OCI-LY7 (cell line): ENCODE measurements around the gene RBBP8. TPM values are rescaled to one million over a fixed set of nuclear protein-coding genes. Genes with fewer than 3 reads are reported as not detected.

Source experiments
- BruUV-seq: library from RNA; stranded (reverse); fragments of 400-500 nt; replicated peaks from 2 replicates; lab custom pipeline; 2021; lab: Mats Ljungman, UMichigan
- CTCF ChIA-PET: fragments of 300-600 bp; sonication (Branson Sonifier 250); formaldehyde crosslinking; loops from one replicate; lab custom pipeline; 2022; ENCODE audit warnings: antibody characterized with exemption; ENCODE audit not compliant: unreplicated experiment; lab: Charles Lee
- POLR2A ChIA-PET: fragments of 300-600 bp; sonication (Branson Sonifier 250); formaldehyde crosslinking; loops from one replicate; lab custom pipeline; 2022; ENCODE audit warnings: antibody characterized with exemption; lab: Charles Lee
- DNase-seq: peaks from one replicate; pipeline ENCODE4 v3.0.0-alpha.2; 2015; ENCODE audit warnings: low spot score
- H2AFZ ChIP-seq: fragments of 200-600 bp; sonication (generic), shearing (Covaris generic); 2 replicates; pipeline ENCODE4 v1.6.1; 2014; ENCODE audit warnings: mild to moderate bottlenecking, antibody characterized with exemption, low read length, moderate library complexity
- H3K27ac ChIP-seq: fragments of 200-600 bp; sonication (generic); 2 replicates; pipeline ENCODE4 v1.5.1; 2014; ENCODE audit warnings: mixed run types, low read depth, mild to moderate bottlenecking, moderate library complexity, low read length, inconsistent platforms; ENCODE audit not compliant: poor library complexity, severe bottlenecking
- H3K36me3 ChIP-seq: fragments of 200-600 bp; sonication (generic); 2 replicates; pipeline ENCODE4 v1.6.1; 2014; ENCODE audit warnings: mild to moderate bottlenecking, antibody characterized with exemption, low read length, moderate library complexity, mixed read lengths; ENCODE audit not compliant: insufficient read depth
- H3K4me1 ChIP-seq: fragments of 200-600 bp; sonication (generic); 2 replicates; pipeline ENCODE4 v1.5.1; 2014; ENCODE audit warnings: mild to moderate bottlenecking, low read length; ENCODE audit not compliant: insufficient read depth, poor library complexity, severe bottlenecking
- H3K4me2 ChIP-seq: fragments of 200-600 bp; sonication (generic); 2 replicates; pipeline ENCODE4 v1.6.1; 2014; ENCODE audit warnings: mild to moderate bottlenecking, low read length
- H3K4me3 ChIP-seq: fragments of 200-600 bp; sonication (generic); 2 replicates; pipeline ENCODE4 v1.5.1; 2014; ENCODE audit warnings: mild to moderate bottlenecking, low read depth, low read length; ENCODE audit not compliant: poor library complexity, severe bottlenecking
- H3K79me2 ChIP-seq: fragments of 200-600 bp; sonication (generic); 2 replicates; pipeline ENCODE4 v1.6.1; 2016; ENCODE audit warnings: low read depth, mild to moderate bottlenecking, low read length, moderate library complexity, mixed read lengths; ENCODE audit not compliant: insufficient read depth
- H3K9me2 ChIP-seq: fragments of 200-600 bp; sonication (generic); 2 replicates; pipeline ENCODE4 v1.6.1; 2016; ENCODE audit warnings: mild to moderate bottlenecking, low read length, mixed read lengths; ENCODE audit not compliant: insufficient read depth
- H3K9me3 ChIP-seq: fragments of 200-600 bp; sonication (generic); 2 replicates; pipeline ENCODE4 v1.6.1; 2014; ENCODE audit warnings: mild to moderate bottlenecking, mixed run types, low read length, mixed read lengths
- H4K20me1 ChIP-seq: fragments of 200-600 bp; sonication (generic); 2 replicates; pipeline ENCODE4 v1.6.1; 2014; ENCODE audit warnings: mild to moderate bottlenecking, antibody characterized with exemption, low read length, moderate library complexity, mixed read lengths; ENCODE audit not compliant: insufficient read depth
- EZH2phosphoT487 ChIP-seq: fragments of 200-600 bp; sonication (generic); IDR thresholded peaks from 2 replicates; pipeline ENCODE4 v1.6.1; 2018; ENCODE audit warnings: low read depth, borderline replicate concordance, mild to moderate bottlenecking, mixed run types, antibody characterized with exemption, low read length, moderate library complexity, mixed read lengths
- intact Hi-C: fragments of 100-400 bp; cut with micrococcal nuclease; formaldehyde crosslinking; loops from one replicate; pipeline ENCODE4 v1.10.0; 2022; ENCODE audit not compliant: unreplicated experiment
- total RNA-seq, 2 experiments: library from RNA; depleted of rRNA in 1 of 2; stranded (reverse); fragments of >200 nt in 1 of 2; shearing (Covaris generic) in 1 of 2; gene quantifications; 2 replicates each; pipeline ENCODE4 v1.2.3, GENCODE V29; 2014 to 2022
- TF ChIP-seq, protein P1 (sequence below): fragments of 200-600 bp; sonication (generic); conservative IDR thresholded peaks from 2 replicates; pipeline ENCODE4 v1.5.1; 2014; ENCODE audit warnings: mild to moderate bottlenecking, antibody characterized with exemption, low read length, moderate library complexity, mixed read lengths

The RBBP8 gene
- total RNA-seq, 2 experiments from 2014 or later, result 51.0 to 86.0 TPM

GRCh38 chr18:23056315-23056714 is 123.2 kb downstream of the RBBP8 start:
- H3K4me2 ChIP-seq, result no peak overlapping the region
- no peak for TF ChIP-seq EZH2phosphoT487
- TF ChIP-seq, protein P1, sequence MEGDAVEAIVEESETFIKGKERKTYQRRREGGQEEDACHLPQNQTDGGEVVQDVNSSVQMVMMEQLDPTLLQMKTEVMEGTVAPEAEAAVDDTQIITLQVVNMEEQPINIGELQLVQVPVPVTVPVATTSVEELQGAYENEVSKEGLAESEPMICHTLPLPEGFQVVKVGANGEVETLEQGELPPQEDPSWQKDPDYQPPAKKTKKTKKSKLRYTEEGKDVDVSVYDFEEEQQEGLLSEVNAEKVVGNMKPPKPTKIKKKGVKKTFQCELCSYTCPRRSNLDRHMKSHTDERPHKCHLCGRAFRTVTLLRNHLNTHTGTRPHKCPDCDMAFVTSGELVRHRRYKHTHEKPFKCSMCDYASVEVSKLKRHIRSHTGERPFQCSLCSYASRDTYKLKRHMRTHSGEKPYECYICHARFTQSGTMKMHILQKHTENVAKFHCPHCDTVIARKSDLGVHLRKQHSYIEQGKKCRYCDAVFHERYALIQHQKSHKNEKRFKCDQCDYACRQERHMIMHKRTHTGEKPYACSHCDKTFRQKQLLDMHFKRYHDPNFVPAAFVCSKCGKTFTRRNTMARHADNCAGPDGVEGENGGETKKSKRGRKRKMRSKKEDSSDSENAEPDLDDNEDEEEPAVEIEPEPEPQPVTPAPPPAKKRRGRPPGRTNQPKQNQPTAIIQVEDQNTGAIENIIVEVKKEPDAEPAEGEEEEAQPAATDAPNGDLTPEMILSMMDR, result no peak
- no TSS peak for BruUV-seq
- H2AFZ ChIP-seq, result no peak overlapping the region
- DNase-seq, result no peak
- ChIA-PET POLR2A (interaction anchor here (0.8 to 1.1 kb wide), 2 partner anchors 25 to 189 kb away, joined by 3 to 7 read pairs; no protein-coding TSS in a partner anchor), CTCF (no interaction called here)
- intact Hi-C loops, result no loop called here
- H3K4me1 ChIP-seq, result no peaks in the 10 kb centered on the region
- no peak overlapping the region for H3K27ac ChIP-seq
- H3K4me3 ChIP-seq, result no peak overlapping the region
- no peaks in the 10 kb centered on the region for H3K79me2 ChIP-seq
- H3K9me2 ChIP-seq, result no peaks in the 10 kb centered on the region
- no peaks in the 10 kb centered on the region for H3K9me3 ChIP-seq
- no peaks in the 10 kb centered on the region for H3K36me3 ChIP-seq
- H4K20me1 ChIP-seq, result no peaks in the 10 kb centered on the region

- ChIA-PET POLR2A (interaction anchor here (0.8 to 1.1 kb wide), 3 partner anchors 26 to 189 kb away, joined by 3 to 7 read pairs (median 3); no protein-coding TSS in a partner anchor), CTCF (no interaction called here)
- no peaks in the 10 kb centered on the region for H3K4me1 ChIP-seq
- no TSS peak for BruUV-seq
- H3K36me3 ChIP-seq, result no peaks in the 10 kb centered on the region
- no peaks in the 10 kb centered on the region for H4K20me1 ChIP-seq
- H3K4me3 ChIP-seq, result no peak overlapping the region
- H2AFZ ChIP-seq, result no peak overlapping the region
- intact Hi-C loops, result no loop called here
- no peaks in the 10 kb centered on the region for H3K9me3 ChIP-seq
- H3K9me2 ChIP-seq, result no peaks in the 10 kb centered on the region
- DNase-seq, result no peak
- H3K79me2 ChIP-seq, result no peaks in the 10 kb centered on the region
- H3K27ac ChIP-seq, result no peak overlapping the region
- H3K4me2 ChIP-seq, result no peak overlapping the region
- TF ChIP-seq, protein P1, result no peak
- no peak for TF ChIP-seq EZH2phosphoT487
Observed at GRCh38 chr18:23057096-23057495, 124.0 kb downstream of the RBBP8 start.

- ChIA-PET POLR2A (interaction anchor here (0.6 kb wide), 1 partner anchor 294 kb away, joined by 5 read pairs; no protein-coding TSS in a partner anchor), CTCF (no interaction called here)
- H3K79me2 ChIP-seq, result no peaks in the 10 kb centered on the region
- no peak overlapping the region for H3K27ac ChIP-seq
- no peak overlapping the region for H3K4me2 ChIP-seq
- no peaks in the 10 kb centered on the region for H4K20me1 ChIP-seq
- peak overlapping the region; percentile 20; the same call in 1 of the 2 replicates for H2AFZ ChIP-seq
- intact Hi-C loops, result no loop called here
- DNase-seq, result no peak
- no peaks in the 10 kb centered on the region for H3K9me2 ChIP-seq
- H3K4me1 ChIP-seq, result no peaks in the 10 kb centered on the region
- no TSS peak for BruUV-seq
- H3K36me3 ChIP-seq, result no peaks in the 10 kb centered on the region
- H3K9me3 ChIP-seq, result peaks cover 6% of the 10 kb centered on the region; the same call in 1 of the 2 replicates
- TF ChIP-seq EZH2phosphoT487, result no peak
- TF ChIP-seq, protein P1, result no peak
- no peak overlapping the region for H3K4me3 ChIP-seq
Observed at GRCh38 chr18:23058746-23059415, 125.8 kb downstream of the RBBP8 start.
